Neural cell (in vitro differentiated cells): ENCODE measurements around the gene WDSUB1. TPM values are rescaled to one million over a fixed set of nuclear protein-coding genes. Genes with fewer than 3 reads are reported as not detected.

Experiments
- H2AFZ ChIP-seq: fragments of 200-600, 300-800 bp; sonication (generic), shearing (Covaris generic); 2 replicates; pipeline ENCODE4 v1.6.0; 2014; ENCODE audit warnings: low read depth, mild to moderate bottlenecking, antibody characterized with exemption, low read length, moderate library complexity
- H3F3A ChIP-seq: fragments of 200-600 bp; shearing (Covaris generic); 2 replicates; pipeline ENCODE4 v1.6.1; 2016; ENCODE audit warnings: mild to moderate bottlenecking, moderate library complexity, mixed read lengths, antibody characterized with exemption, low read length; ENCODE audit not compliant: insufficient read depth, poor library complexity, severe bottlenecking
- H3K27ac ChIP-seq: fragments of 200-600, 300-800 bp; sonication (generic), shearing (Covaris generic); 2 replicates; pipeline ENCODE4 v1.5.1; 2014; ENCODE audit warnings: mild to moderate bottlenecking, low read length, moderate library complexity
- H3K27me3 ChIP-seq: fragments of 300-800, 200-600 bp; sonication (generic), shearing (Covaris generic); 2 replicates; pipeline ENCODE4 v1.6.0; 2014; ENCODE audit warnings: mild to moderate bottlenecking, low read depth, low read length, moderate library complexity; ENCODE audit not compliant: insufficient read depth
- H3K36me3 ChIP-seq: fragments of 300-800, 200-600 bp; sonication (generic), shearing (Covaris generic); 2 replicates; pipeline ENCODE4 v1.5.1; 2014; ENCODE audit warnings: mild to moderate bottlenecking, antibody characterized with exemption, low read length, moderate library complexity; ENCODE audit not compliant: insufficient read depth
- H3K4me2 ChIP-seq: fragments of 300-800, 200-600 bp; sonication (generic), shearing (Covaris generic); 2 replicates; pipeline ENCODE4 v1.6.0; 2014; ENCODE audit warnings: mild to moderate bottlenecking, low read length
- H3K4me3 ChIP-seq: fragments of 300-800, 200-600 bp; sonication (generic), shearing (Covaris generic); 2 replicates; pipeline ENCODE4 v1.5.1; 2014; ENCODE audit warnings: mild to moderate bottlenecking, low read length, moderate library complexity
- H3K79me2 ChIP-seq: fragments of 200-600 bp; shearing (Covaris generic); replicated peaks from 2 replicates; pipeline ENCODE4 v1.6.0; 2014; ENCODE audit warnings: mild to moderate bottlenecking, low read length, moderate library complexity; ENCODE audit not compliant: insufficient read depth
- H3K9ac ChIP-seq: fragments of 300-800, 200-600 bp; sonication (generic), shearing (Covaris generic); 2 replicates; pipeline ENCODE4 v1.6.1; 2016; ENCODE audit warnings: mild to moderate bottlenecking, low read length, mixed read lengths
- H3K9me2 ChIP-seq: fragments of 200-600 bp; shearing (Covaris generic); 2 replicates; pipeline ENCODE4 v1.6.1; 2016; ENCODE audit warnings: mild to moderate bottlenecking, low read length, mixed read lengths; ENCODE audit not compliant: insufficient read depth
- H3K9me3 ChIP-seq: fragments of 200-600, 300-800 bp; sonication (generic), shearing (Covaris generic); 2 replicates; pipeline ENCODE4 v1.6.1; 2016; ENCODE audit warnings: mild to moderate bottlenecking, mixed run types, low read length, moderate library complexity, mixed read lengths
- H4K20me1 ChIP-seq: fragments of 200-600 bp; shearing (Covaris generic); 2 replicates; pipeline ENCODE4 v1.6.1; 2016; ENCODE audit warnings: mild to moderate bottlenecking, mixed run types; ENCODE audit not compliant: insufficient read depth
- CTCF ChIP-seq: fragments of 450-650 bp; IDR thresholded peaks from 2 replicates; pipeline ENCODE4 v1.5.1; 2014; ENCODE audit warnings: antibody characterized with exemption, mild to moderate bottlenecking, moderate library complexity; ENCODE audit not compliant: poor library complexity, severe bottlenecking
- EP300 ChIP-seq: fragments of 450-650 bp; conservative IDR thresholded peaks from 2 replicates; pipeline ENCODE4 v1.6.1; 2014; ENCODE audit warnings: antibody characterized with exemption, mild to moderate bottlenecking, moderate library complexity; ENCODE audit not compliant: poor library complexity, severe bottlenecking
- EZH2 ChIP-seq: fragments of 200-600, 300-800 bp; shearing (Covaris generic), sonication (generic); IDR thresholded peaks from 2 replicates; pipeline ENCODE4 v1.6.1; 2014; ENCODE audit warnings: antibody characterized with exemption, low read length, borderline replicate concordance, mild to moderate bottlenecking; ENCODE audit not compliant: insufficient read depth, poor library complexity, severe bottlenecking
- MXI1 ChIP-seq: fragments of 450-650 bp; conservative IDR thresholded peaks from 2 replicates; pipeline ENCODE4 v1.6.1; 2014; ENCODE audit warnings: antibody characterized with exemption, mild to moderate bottlenecking; ENCODE audit not compliant: poor library complexity, severe bottlenecking
- POLR2AphosphoS5 ChIP-seq: IDR thresholded peaks from 2 replicates; pipeline ENCODE4 v1.6.1; 2012
- RAD21 ChIP-seq: fragments of 450-650 bp; conservative IDR thresholded peaks from 2 replicates; pipeline ENCODE4 v1.6.1; 2014; ENCODE audit warnings: antibody characterized with exemption, mild to moderate bottlenecking, moderate library complexity
- REST ChIP-seq: IDR thresholded peaks from 2 replicates; pipeline ENCODE4 v1.6.1; 2012; ENCODE audit warnings: borderline replicate concordance
- SMC3 ChIP-seq: fragments of 450-650 bp; conservative IDR thresholded peaks from 2 replicates; pipeline ENCODE4 v1.6.1; 2014; ENCODE audit warnings: antibody characterized with exemption, mild to moderate bottlenecking, moderate library complexity; ENCODE audit not compliant: poor library complexity
- TAF1 ChIP-seq: IDR thresholded peaks from 2 replicates; pipeline ENCODE4 v1.6.1; 2012; ENCODE audit warnings: low read depth
- polyA plus RNA-seq: library from polyadenylated mRNA; depleted of rRNA; stranded (reverse); fragments of >200 nt; gene quantifications from 2 replicates; pipeline ENCODE4 v1.2.3, GENCODE V29; 2014

Gene WDSUB1
- polyA plus RNA-seq, 1 donor from 2014 or later = 11.1 TPM

- no peaks in the 10 kb centered on the region for H4K20me1 ChIP-seq
- no peak overlapping the region for H2AFZ ChIP-seq
- no peak overlapping the region for H3K27ac ChIP-seq
- H3K27me3 ChIP-seq = no peaks in the 10 kb centered on the region
- no peaks in the 10 kb centered on the region for H3K79me2 ChIP-seq
- no peak overlapping the region for H3K4me2 ChIP-seq
- no peaks in the 10 kb centered on the region for H3F3A ChIP-seq
- H3K9ac ChIP-seq = no peak overlapping the region
- no peaks in the 10 kb centered on the region for H3K9me2 ChIP-seq
- H3K36me3 ChIP-seq = no peaks in the 10 kb centered on the region
- TF ChIP-seq CTCF (no peak), POLR2AphosphoS5 (no peak), EZH2 (no peak), SMC3 (no peak), RAD21 (no peak), TAF1 (no peak), REST (no peak), MXI1 (no peak), EP300 (no peak)
- no peak overlapping the region for H3K4me3 ChIP-seq
- H3K9me3 ChIP-seq = no peaks in the 10 kb centered on the region
Observed at GRCh38 chr2:159267921-159268320, 18.6 kb downstream of the WDSUB1 start.

- Histone ChIP-seq H2AFZ (no peak overlapping the region), H3K79me2 (no peaks in the 10 kb centered on the region), H3K9me2 (no peaks in the 10 kb centered on the region), H3K9ac (no peak overlapping the region), H3K4me2 (no peak overlapping the region), H3K27ac (no peak overlapping the region), H3F3A (no peaks in the 10 kb centered on the region), H3K4me3 (no peak overlapping the region), H4K20me1 (no peaks in the 10 kb centered on the region), H3K27me3 (no peaks in the 10 kb centered on the region), H3K36me3 (no peaks in the 10 kb centered on the region), H3K9me3 (no peaks in the 10 kb centered on the region)
- TF ChIP-seq MXI1 = no peak
- no peak for TF ChIP-seq CTCF
- TF ChIP-seq REST = no peak
- TF ChIP-seq SMC3 = no peak
- no peak for TF ChIP-seq EP300
- TF ChIP-seq TAF1 = no peak
- TF ChIP-seq EZH2 = no peak
- no peak for TF ChIP-seq RAD21
- no peak for TF ChIP-seq POLR2AphosphoS5
Observed at GRCh38 chr2:159266554-159266953, 19.9 kb downstream of the WDSUB1 start.
